ENCODE results near the gene AHCYL2.
A peak's percentile ranks its signal among the peaks of the same experiment; 100 is the strongest.

GRCh38 chr7:129438839-129439651 is 214.2 kb downstream of the AHCYL2 start:
- no peak for TF ChIP-seq CTCF (IDR thresholded peaks at IDR 0.05; ENCODE audit: low read depth, low read length)
- no peak for TF ChIP-seq POLR2A (IDR thresholded peaks at IDR 0.05; ENCODE audit: extremely low read depth, insufficient read length)
- TF ChIP-seq MYC (IDR thresholded peaks at IDR 0.05; ENCODE audit: low read depth, low read length), result peak; percentile 68

All from NB4 (cell line).